ENCODE data around the gene ICA1L.
A peak's percentile ranks its signal among the peaks of the same experiment; 100 is the strongest.
"Not testable (repeated sequence)": the region's sequence is repeated elsewhere in the genome, so short reads cannot be mapped to it uniquely, and the experiment has no call there.

Gene ICA1L

GRCh38 chr2:202871300-202872141 lies at the start of gene ICA1L:
Gene ICA1L (minus strand): TSS chr2:202871766. CDS start chr2:202829009, 42,757 bp downstream.
- DNase-seq (ENCODE audit: low read depth, low spot score): peak; percentile 27

GRCh38 chr2:202918860-202919259 lies 47.3 kb upstream of the ICA1L start:
- DNase-seq (ENCODE audit: low read depth, low spot score): no peak

DNA sequence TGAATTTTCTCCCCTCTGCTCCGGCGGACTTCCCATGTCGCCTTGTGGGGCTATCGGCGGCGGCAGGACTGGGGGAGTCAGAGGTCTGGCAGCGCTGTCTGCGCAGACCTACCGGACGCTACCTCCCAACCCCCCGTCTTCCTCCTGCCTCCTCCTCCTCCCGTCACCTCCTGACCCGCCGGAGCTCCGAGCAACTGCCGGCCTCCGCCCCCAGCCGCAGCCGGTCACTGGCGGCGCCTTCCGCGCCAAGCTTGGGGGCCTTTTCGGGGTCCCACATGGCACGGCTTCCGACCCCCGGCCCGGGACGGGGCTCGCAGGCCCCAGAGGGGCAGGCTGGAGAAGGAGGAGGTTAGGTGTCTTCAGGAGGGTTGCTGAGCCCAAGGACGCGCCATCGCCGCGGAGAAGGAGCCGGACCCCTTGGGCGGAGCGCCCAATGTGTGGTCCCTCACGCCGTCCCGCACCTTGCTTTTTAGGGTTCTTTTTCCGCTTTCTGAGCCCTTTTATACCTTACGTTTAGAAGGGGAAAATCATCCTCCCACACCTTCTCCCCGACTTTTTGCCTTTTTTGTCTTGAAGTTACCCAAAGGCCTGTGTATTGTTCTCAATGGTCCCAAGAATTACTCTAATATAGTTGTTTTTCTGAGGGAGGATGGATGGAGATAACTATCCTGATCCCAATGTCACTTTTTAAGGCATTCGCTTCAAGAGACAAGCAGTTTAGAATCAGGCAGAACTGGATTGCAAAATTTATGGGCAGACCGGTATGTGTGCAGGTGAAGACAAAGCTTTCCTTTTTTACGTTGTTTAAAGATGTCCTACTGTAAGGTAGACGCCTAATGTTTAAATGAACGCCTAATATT lies 41.0 kb upstream of the ICA1L start:
- DNase-seq (ENCODE audit: low read depth, low spot score): not testable (repeated sequence)

DNA sequence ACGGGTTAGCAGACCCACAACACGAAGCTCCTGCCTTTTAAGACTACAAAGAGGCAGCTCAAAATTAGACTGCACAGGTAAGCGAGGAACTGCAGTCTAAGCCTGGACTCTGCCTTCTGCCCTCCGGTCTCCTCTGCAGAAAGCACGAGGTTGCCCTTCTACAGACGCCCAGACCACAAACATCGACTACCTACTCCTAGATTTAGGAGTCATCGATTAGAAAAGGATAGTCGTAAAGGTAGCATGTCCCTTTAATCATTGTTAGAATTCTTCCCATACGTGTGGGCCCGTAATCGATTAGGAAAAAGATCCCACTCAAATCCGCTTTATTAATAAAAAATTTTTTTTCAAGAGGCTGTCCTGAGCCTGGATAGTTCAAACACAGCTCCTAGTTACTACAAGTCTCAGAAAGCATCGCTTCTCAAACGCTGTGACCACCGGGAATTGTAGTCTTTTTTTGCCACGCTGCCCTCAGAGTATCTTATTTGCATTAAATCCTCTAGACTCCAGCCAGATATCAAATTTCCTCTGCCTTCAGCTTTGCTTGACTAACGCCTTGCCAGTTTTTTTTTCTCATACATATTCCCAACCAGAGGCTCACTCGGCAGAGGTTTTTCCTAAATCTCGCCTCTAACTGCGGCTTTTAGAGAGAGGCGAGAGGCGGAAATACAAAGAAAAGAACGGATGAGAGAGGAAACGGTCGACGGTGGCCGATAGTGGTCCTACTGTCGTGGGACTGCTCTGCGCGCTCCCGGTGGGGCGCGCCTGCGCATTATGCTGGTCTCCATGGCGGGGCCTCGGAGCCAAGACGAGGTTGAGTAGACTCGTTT lies 40.2 kb upstream of the ICA1L start, which contains the start of the genes CARF and WDR12:
CARF (plus strand) TSS at position 764 of the 830 bp plus-strand sequence. CDS start 29,628 bp downstream, outside the sequence.
WDR12 (minus strand) TSS at position 162 of the 830 bp plus-strand sequence. CDS start 197 bp downstream, outside the sequence.
- peak; percentile 80 for DNase-seq (ENCODE audit: low read depth, low spot score)

DNA sequence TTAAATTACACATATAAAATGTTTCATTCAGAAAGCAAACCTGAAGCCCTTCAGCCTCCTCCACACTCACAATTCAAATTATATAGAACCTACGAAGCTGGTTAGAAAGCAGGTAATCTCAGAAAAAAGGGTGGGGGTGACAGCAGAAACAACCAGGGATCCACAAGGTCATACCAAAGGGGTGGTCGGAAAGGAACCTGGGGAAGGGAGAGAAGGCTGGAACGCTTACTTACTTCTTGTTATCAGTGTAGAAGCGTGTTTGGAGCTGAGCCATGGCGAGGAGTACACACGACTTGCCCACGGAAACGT lies 39.6 kb upstream of the ICA1L start:
- no peak for DNase-seq (ENCODE audit: low read depth, low spot score)

GRCh38 chr2:202910698-202911097 lies 39.1 kb upstream of the ICA1L start:
- no peak for DNase-seq (ENCODE audit: low read depth, low spot score)

GRCh38 chr2:202910250-202910649 lies 38.7 kb upstream of the ICA1L start:
- not testable (repeated sequence) for DNase-seq (ENCODE audit: low read depth, low spot score)

DNA sequence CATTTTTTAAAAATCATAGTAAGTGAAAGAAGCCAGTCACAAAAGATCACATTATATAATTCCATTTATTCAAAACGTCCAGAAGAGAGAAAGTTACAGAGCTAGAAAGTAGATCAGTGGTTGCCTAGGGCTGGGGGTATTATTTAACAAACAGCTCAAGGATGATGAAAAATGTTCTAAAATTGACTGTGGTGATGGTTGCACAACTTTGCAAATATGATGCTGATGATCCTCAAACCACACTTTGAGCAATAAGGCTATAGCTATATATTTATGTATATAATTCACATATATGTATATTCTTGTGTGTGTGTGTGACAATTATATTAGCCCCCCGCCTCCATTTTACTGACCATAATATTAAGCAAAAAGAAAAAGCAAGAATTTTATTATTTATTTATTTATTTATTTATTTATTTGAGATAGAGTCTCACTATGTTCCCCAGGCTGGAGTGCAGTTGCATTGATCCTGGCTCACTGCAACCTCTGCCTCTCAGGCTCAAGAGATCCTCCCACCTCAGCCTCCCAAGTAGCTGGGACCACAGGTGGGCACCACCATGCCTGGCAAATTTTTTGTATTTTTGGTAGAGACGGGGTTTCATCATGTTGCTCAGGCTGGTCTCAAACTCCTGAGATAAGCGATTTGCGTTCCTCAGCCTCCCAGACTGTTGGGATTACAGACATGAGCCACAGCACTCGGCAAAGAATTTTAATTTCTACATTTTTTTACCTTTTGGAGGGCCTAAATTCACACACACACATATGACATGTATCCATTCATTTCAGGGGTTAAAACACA lies 38.0 kb upstream of the ICA1L start:
- DNase-seq (ENCODE audit: low read depth, low spot score): no peak

- DNase-seq (ENCODE audit: low read depth, low spot score): no peak
Observed at GRCh38 chr2:202908186-202908585, 36.6 kb upstream of the ICA1L start.

GRCh38 chr2:202905507-202905906 lies 33.9 kb upstream of the ICA1L start:
- DNase-seq (ENCODE audit: low read depth, low spot score): not testable (repeated sequence)

GRCh38 chr2:202885190-202885589 lies 13.6 kb upstream of the ICA1L start:
- no peak for DNase-seq (ENCODE audit: low read depth, low spot score)

- DNase-seq (ENCODE audit: low read depth, low spot score): no peak
Observed at GRCh38 chr2:202883987-202884675, 12.6 kb upstream of the ICA1L start.

- no peak for DNase-seq (ENCODE audit: low read depth, low spot score)
Observed at GRCh38 chr2:202881570-202881969, 10.0 kb upstream of the ICA1L start.

- DNase-seq (ENCODE audit: low read depth, low spot score): no peak
Observed at GRCh38 chr2:202877699-202878098, 6.1 kb upstream of the ICA1L start.

DNA sequence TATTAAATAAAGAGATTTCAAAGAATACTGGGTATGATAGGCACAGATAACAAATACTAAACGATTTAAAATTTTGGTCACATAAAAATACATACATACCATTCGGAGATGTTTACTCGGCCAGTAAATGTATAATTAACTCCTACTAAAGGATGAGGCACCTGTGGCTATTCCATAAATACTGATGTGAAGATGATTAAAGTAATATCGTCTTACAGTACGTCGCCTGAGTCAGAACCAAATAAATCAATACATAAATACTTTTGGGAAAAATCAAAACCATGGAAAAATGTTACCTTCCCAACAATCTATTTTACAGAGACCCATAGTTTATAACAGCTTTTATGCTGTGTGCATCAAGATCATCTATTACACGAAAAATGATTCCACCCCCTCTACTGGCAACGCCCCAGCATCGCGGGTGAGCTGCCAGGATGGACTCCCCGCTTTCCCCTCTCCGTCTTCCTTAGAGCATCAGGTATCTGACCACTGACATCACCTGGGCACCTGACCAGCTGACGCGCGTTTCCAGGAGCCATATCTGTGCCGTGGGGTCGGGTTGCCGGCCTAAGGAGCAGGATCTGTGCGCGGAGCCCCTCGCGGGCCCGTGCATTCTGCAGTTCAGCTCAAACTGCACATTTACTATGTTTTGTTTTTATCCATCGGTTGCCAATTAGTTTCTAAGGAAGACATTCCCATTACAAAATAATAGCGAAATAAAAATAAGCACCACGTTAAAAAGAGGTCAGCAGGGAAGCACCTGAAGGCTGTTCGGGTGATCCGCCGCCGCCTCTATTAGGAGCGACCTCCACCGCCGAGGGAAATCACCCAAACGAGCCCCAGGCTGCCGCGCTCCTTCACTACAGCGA lies 901 bp downstream of the ICA1L start:
- DNase-seq (ENCODE audit: low read depth, low spot score): peak; percentile 44

GRCh38 chr2:202861987-202862386 lies 9.6 kb downstream of the ICA1L start:
- no peak for DNase-seq (ENCODE audit: low read depth, low spot score)

- no peak for DNase-seq (ENCODE audit: low read depth, low spot score)
Observed at GRCh38 chr2:202858601-202859000, 13.0 kb downstream of the ICA1L start.

GRCh38 chr2:202849343-202849742 lies 22.2 kb downstream of the ICA1L start:
- DNase-seq (ENCODE audit: low read depth, low spot score): not testable (repeated sequence)

- DNase-seq (ENCODE audit: low read depth, low spot score): no peak
Observed at GRCh38 chr2:202848813-202849212, 22.8 kb downstream of the ICA1L start.

Data from activated CD4-positive, CD25-positive, alpha-beta regulatory T cell treated with anti-CD3 and anti-CD28 coated beads, Interleukin-2, amount 50 U/mL, for 16 hours (primary cell).